GM12878 (cell line): ENCODE data around the gene ITSN1. TPM values are rescaled to one million over a fixed set of nuclear protein-coding genes. Genes with fewer than 3 reads are reported as not detected.

Experiments
- ATAC-seq: fragments of 200-7000 bp; cut with Tn5 transposase; 3 replicates; pipeline ENCODE4 v1.9.1; 2020; ENCODE audit warnings: mild to moderate bottlenecking, moderate library complexity
- BruUV-seq: library from RNA; stranded (reverse); fragments of 400-500 nt; replicated peaks from 2 replicates; lab custom pipeline; 2021; lab: Mats Ljungman, UMichigan
- CTCF ChIA-PET: fragments of 300-600 bp; sonication (Branson Sonifier 250); formaldehyde crosslinking; extraction: SDS; loops from one replicate; lab custom pipeline; 2021; ENCODE audit warnings: inconsistent platforms; lab: Yijun Ruan, JAX
- POLR2A ChIA-PET: fragments of 350-600 bp; formaldehyde crosslinking; extraction: SDS; loops from one replicate; lab custom pipeline; 2021; ENCODE audit warnings: inconsistent platforms; lab: Charles Lee
- RAD21 ChIA-PET: fragments of 300-600 bp; sonication (Branson Sonifier 250); formaldehyde crosslinking; loops from one replicate; lab custom pipeline; 2023; ENCODE audit warnings: antibody characterized with exemption; ENCODE audit not compliant: unreplicated experiment; lab: Charles Lee
- SMC1A ChIA-PET: fragments of 300-600 bp; sonication (Branson Sonifier 250); formaldehyde crosslinking; loops from one replicate; lab custom pipeline; 2023; ENCODE audit not compliant: unreplicated experiment, uncharacterized antibody; lab: Charles Lee
- DNase-seq: peaks from one replicate; pipeline ENCODE4 v3.0.0-alpha.2; 2011; ENCODE audit warnings: low read depth, low spot score
- FAIRE-seq: peaks from 3 replicates; lab custom pipeline; 2011; peaks lifted over from hg19 to GRCh38; lab: Jason Lieb, UNC
- H2AFZ ChIP-seq: 2 replicates; pipeline ENCODE4 v1.6.0; 2011; ENCODE audit warnings: low read depth, low read length, control low read depth; ENCODE audit not compliant: control insufficient read depth
- H3K27ac ChIP-seq: 2 replicates; pipeline ENCODE4 v1.5.1; 2011; ENCODE audit warnings: control low read depth; ENCODE audit not compliant: control insufficient read depth, insufficient read depth
- H3K27me3 ChIP-seq, 2 experiments: replicated peaks in 1 of 2; 2 replicates each; pipeline versions ENCODE4 v1.6.0 to v1.6.1; 2011; ENCODE audit warnings: low read length in 1 of 2; ENCODE audit not compliant: control insufficient read depth in 2 of 2, insufficient read depth in 2 of 2
- H3K36me3 ChIP-seq, 2 experiments: 2 replicates each; pipeline ENCODE4 v1.5.1; 2011; ENCODE audit warnings: low read length in 1 of 2; ENCODE audit not compliant: control insufficient read depth in 2 of 2, insufficient read depth in 2 of 2
- H3K4me1 ChIP-seq: 2 replicates; pipeline ENCODE4 v1.6.1; 2011; ENCODE audit warnings: mild to moderate bottlenecking, low read length, moderate library complexity, mixed read lengths; ENCODE audit not compliant: control insufficient read depth, insufficient read depth
- H3K4me2 ChIP-seq: 2 replicates; pipeline ENCODE4 v1.6.0; 2011; ENCODE audit warnings: control low read depth; ENCODE audit not compliant: control insufficient read depth, insufficient read depth
- H3K4me3 ChIP-seq: fragments of 200-600 bp; sonication (generic); 2 replicates; pipeline ENCODE4 v1.5.1; 2016
- H3K79me2 ChIP-seq: 2 replicates; pipeline ENCODE4 v1.6.0; 2011; ENCODE audit warnings: low read length; ENCODE audit not compliant: control insufficient read depth, insufficient read depth
- H3K9ac ChIP-seq: 2 replicates; pipeline ENCODE4 v1.8.0; 2011; ENCODE audit warnings: low read length, control low read depth, mixed read lengths; ENCODE audit not compliant: control insufficient read depth, insufficient read depth
- H3K9me3 ChIP-seq: replicated peaks from 3 replicates; pipeline ENCODE4 v1.5.1; 2011; ENCODE audit warnings: mild to moderate bottlenecking, low read length; ENCODE audit not compliant: control insufficient read depth, insufficient read depth
- H4K20me1 ChIP-seq: 2 replicates; pipeline ENCODE4 v1.6.0; 2011; ENCODE audit not compliant: control insufficient read depth, insufficient read depth
- ATF7 ChIP-seq: fragments of 450-650 bp; IDR thresholded peaks from 2 replicates; pipeline ENCODE4 v1.6.1; 2016; ENCODE audit warnings: low read depth, mild to moderate bottlenecking
- DPF2 ChIP-seq: fragments of 450-650 bp; IDR thresholded peaks from 2 replicates; pipeline ENCODE4 v1.6.1; 2017; ENCODE audit warnings: mild to moderate bottlenecking
- MXI1 ChIP-seq: fragments of 150-350 bp; IDR thresholded peaks from 2 replicates; pipeline ENCODE4 v1.6.1; 2011; ENCODE audit warnings: low read depth, mild to moderate bottlenecking, inconsistent platforms, low read length, improper control_type of control experiment
- MYB ChIP-seq: fragments of 150-350 bp; IDR thresholded peaks from 2 replicates; pipeline ENCODE4 v1.6.1; 2014; ENCODE audit warnings: mild to moderate bottlenecking, low read depth, low read length, borderline replicate concordance
- NR2C1 ChIP-seq: fragments of 450-650 bp; IDR thresholded peaks from 2 replicates; pipeline ENCODE4 v1.6.1; 2017; ENCODE audit warnings: antibody characterized with exemption, mild to moderate bottlenecking, moderate library complexity
- PAX8 ChIP-seq: fragments of 450-650 bp; IDR thresholded peaks from 2 replicates; pipeline ENCODE4 v1.6.1; 2017; ENCODE audit warnings: mild to moderate bottlenecking, moderate library complexity
- RB1 ChIP-seq: fragments of 450-650 bp; formaldehyde crosslinking; IDR thresholded peaks from 2 replicates; pipeline ENCODE4 v1.6.1; 2017; ENCODE audit warnings: mild to moderate bottlenecking, borderline replicate concordance
- SREBF1 ChIP-seq: IDR thresholded peaks from 2 replicates; pipeline ENCODE4 v1.6.1; 2012; ENCODE audit warnings: mild to moderate bottlenecking, low read length
- TARDBP ChIP-seq: IDR thresholded peaks from 2 replicates; pipeline ENCODE4 v1.6.1; 2016; ENCODE audit warnings: borderline replicate concordance
- TCF7 ChIP-seq: IDR thresholded peaks from 2 replicates; pipeline ENCODE4 v1.6.1; 2014; ENCODE audit warnings: antibody characterized with exemption, borderline replicate concordance
- ZNF217 ChIP-seq: fragments of 450-650 bp; IDR thresholded peaks from 2 replicates; pipeline ENCODE4 v1.6.1; 2017; ENCODE audit warnings: antibody characterized with exemption, mild to moderate bottlenecking
- ZNF274 ChIP-seq: IDR thresholded peaks from one replicate; pipeline ENCODE4 v1.8.0; 2011; ENCODE audit not compliant: insufficient read length, insufficient read depth
- WGBS: methylation state at CpG from one replicate; pipeline ENCODE4 v1.1.6; 2016; ENCODE audit warnings: low lambda C conversion rate; ENCODE audit not compliant: insufficient replicate concordance, insufficient coverage; ENCODE audit errors: missing lambda C conversion rate; 5-methylcytosine and 5-hydroxymethylcytosine counted together
- in situ Hi-C: fragments of 300-500 bp; cut with MboI; formaldehyde crosslinking; loops from 9 replicates; pipeline ENCODE4 v1.14.3; 2018; ENCODE audit warnings: mixed read lengths
- intact Hi-C: fragments of 100-400 bp; cut with micrococcal nuclease; formaldehyde crosslinking; loops from one replicate; pipeline ENCODE4 v1.14.2; 2022; ENCODE audit not compliant: unreplicated experiment
- polyA plus RNA-seq, 11 experiments: library from polyadenylated mRNA; depleted of rRNA in 4 of 11; unstranded in 6 of 11; stranded (reverse) in 5 of 11; fragments of >200 nt; fragmentation: Nextera tagmentation in 4 of 11; fragmentation: Illumina TruSeq in 1 of 11; extraction: Ambion mirVana in 4 of 11; extraction: Trizol in 1 of 11; gene quantifications; 1 replicate in 1 of 11; 2 replicates in 10 of 11; pipeline versions ENCODE4 v1.2.1 to v1.2.3, GENCODE V29; 2011 to 2016; ENCODE audit warnings: inconsistent platforms in 2 of 11, missing spikeins in 2 of 11, low read depth in 1 of 11
- total RNA-seq, 4 experiments: library from RNA; depleted of rRNA in 3 of 4; stranded (reverse); fragments of >200 nt in 3 of 4; fragmentation: Illumina TruSeq in 1 of 4; extraction: Trizol in 1 of 4; gene quantifications; 2 replicates each; pipeline versions ENCODE4 v1.2.1 to v1.2.3, GENCODE V29; 2013 to 2021
- TF ChIP-seq, protein P1 (sequence below): IDR thresholded peaks from 2 replicates; pipeline ENCODE4 v1.6.1; 2011; ENCODE audit warnings: borderline replicate concordance, low read depth, mild to moderate bottlenecking, moderate library complexity, low read length; ENCODE audit not compliant: insufficient read depth, poor library complexity, severe bottlenecking
- TF ChIP-seq, protein P2 (sequence below): IDR thresholded peaks from 2 replicates; pipeline ENCODE4 v1.6.1; 2012; ENCODE audit warnings: low read depth, low read length, improper control_type of control experiment
- TF ChIP-seq, protein P3 (sequence below): fragments of 450-650 bp; formaldehyde crosslinking; IDR thresholded peaks from 2 replicates; pipeline ENCODE4 v1.5.0; 2022; ENCODE audit warnings: mild to moderate bottlenecking, missing genetic modification characterization
- TF ChIP-seq, protein P4 (sequence below): fragments of 150-350 bp; IDR thresholded peaks from 2 replicates; pipeline ENCODE4 v1.6.1; 2014; ENCODE audit warnings: mild to moderate bottlenecking, low read depth, low read length

The ITSN1 gene
- total and polyA plus RNA-seq, 10 of the 15 experiments (the other 5 are each of a cell fraction or from before 2014, with no cell fraction given) = 0.89 to 10.6 (median 4.8) TPM

DNA sequence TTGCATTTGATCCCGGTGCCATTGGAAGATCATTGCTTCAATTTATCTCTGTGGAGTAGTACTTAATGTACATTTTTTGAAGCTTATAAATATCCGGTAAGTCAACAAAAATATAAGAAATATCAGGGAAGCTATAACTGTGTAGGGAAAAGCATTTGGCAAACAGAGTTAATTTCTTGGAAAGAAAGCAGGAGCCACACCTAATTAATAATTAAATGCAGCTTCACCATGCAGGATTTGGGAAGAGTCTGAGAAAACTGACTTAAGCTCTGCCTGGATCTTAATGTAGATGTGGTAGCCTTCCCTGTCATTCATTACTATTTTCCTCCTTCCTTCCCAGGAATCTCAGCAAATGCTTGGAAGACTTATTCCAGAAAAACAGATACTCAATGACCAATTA lies 138.8 kb downstream of the ITSN1 start (continued):
- TF ChIP-seq NR2C1 (no peak), TCF7 (no peak), SREBF1 (no peak)
- TF ChIP-seq, protein P1, sequence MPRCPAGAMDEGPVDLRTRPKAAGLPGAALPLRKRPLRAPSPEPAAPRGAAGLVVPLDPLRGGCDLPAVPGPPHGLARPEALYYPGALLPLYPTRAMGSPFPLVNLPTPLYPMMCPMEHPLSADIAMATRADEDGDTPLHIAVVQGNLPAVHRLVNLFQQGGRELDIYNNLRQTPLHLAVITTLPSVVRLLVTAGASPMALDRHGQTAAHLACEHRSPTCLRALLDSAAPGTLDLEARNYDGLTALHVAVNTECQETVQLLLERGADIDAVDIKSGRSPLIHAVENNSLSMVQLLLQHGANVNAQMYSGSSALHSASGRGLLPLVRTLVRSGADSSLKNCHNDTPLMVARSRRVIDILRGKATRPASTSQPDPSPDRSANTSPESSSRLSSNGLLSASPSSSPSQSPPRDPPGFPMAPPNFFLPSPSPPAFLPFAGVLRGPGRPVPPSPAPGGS = no peak

- ChIA-PET POLR2A (no interaction called here), SMC1A (no interaction called here), CTCF (no interaction called here), RAD21 (no interaction called here)
- DNase-seq = no peak
- no peaks in the 10 kb centered on the region for H3K4me1 ChIP-seq
- no peak overlapping the region for H3K27ac ChIP-seq
- no peaks in the 10 kb centered on the region for H3K36me3 ChIP-seq
- no peak overlapping the region for H3K4me2 ChIP-seq
- H3K27me3 ChIP-seq = no peaks in the 10 kb centered on the region
- FAIRE-seq = no peak
- WGBS = 65% methylated on average over 2 of the region's 2 CpGs
- H4K20me1 ChIP-seq = no peaks in the 10 kb centered on the region
- intact Hi-C loops = no loop called here
- no peak overlapping the region for H3K4me3 ChIP-seq
- in situ Hi-C loops = no loop called here
- H3K79me2 ChIP-seq = no peaks in the 10 kb centered on the region
- no peak for ATAC-seq
- TF ChIP-seq TARDBP (no peak), ZNF217 (no peak), RB1 (no peak), ATF7 (no peak), MYB (no peak), PAX8 (no peak), ZNF274 (no peak), DPF2 (no peak), MXI1 (no peak)
- TF ChIP-seq, protein P2, sequence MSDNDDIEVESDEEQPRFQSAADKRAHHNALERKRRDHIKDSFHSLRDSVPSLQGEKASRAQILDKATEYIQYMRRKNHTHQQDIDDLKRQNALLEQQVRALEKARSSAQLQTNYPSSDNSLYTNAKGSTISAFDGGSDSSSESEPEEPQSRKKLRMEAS = no peak
- TF ChIP-seq, protein P3, sequence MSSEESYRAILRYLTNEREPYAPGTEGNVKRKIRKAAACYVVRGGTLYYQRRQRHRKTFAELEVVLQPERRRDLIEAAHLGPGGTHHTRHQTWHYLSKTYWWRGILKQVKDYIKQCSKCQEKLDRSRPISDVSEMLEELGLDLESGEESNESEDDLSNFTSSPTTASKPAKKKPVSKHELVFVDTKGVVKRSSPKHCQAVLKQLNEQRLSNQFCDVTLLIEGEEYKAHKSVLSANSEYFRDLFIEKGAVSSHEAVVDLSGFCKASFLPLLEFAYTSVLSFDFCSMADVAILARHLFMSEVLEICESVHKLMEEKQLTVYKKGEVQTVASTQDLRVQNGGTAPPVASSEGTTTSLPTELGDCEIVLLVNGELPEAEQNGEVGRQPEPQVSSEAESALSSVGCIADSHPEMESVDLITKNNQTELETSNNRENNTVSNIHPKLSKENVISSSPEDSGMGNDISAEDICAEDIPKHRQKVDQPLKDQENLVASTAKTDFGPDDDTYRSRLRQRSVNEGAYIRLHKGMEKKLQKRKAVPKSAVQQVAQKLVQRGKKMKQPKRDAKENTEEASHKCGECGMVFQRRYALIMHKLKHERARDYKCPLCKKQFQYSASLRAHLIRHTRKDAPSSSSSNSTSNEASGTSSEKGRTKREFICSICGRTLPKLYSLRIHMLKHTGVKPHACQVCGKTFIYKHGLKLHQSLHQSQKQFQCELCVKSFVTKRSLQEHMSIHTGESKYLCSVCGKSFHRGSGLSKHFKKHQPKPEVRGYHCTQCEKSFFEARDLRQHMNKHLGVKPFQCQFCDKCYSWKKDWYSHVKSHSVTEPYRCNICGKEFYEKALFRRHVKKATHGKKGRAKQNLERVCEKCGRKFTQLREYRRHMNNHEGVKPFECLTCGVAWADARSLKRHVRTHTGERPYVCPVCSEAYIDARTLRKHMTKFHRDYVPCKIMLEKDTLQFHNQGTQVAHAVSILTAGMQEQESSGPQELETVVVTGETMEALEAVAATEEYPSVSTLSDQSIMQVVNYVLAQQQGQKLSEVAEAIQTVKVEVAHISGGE (CRISPR knock-in tag) = no peak
- TF ChIP-seq, protein P4, sequence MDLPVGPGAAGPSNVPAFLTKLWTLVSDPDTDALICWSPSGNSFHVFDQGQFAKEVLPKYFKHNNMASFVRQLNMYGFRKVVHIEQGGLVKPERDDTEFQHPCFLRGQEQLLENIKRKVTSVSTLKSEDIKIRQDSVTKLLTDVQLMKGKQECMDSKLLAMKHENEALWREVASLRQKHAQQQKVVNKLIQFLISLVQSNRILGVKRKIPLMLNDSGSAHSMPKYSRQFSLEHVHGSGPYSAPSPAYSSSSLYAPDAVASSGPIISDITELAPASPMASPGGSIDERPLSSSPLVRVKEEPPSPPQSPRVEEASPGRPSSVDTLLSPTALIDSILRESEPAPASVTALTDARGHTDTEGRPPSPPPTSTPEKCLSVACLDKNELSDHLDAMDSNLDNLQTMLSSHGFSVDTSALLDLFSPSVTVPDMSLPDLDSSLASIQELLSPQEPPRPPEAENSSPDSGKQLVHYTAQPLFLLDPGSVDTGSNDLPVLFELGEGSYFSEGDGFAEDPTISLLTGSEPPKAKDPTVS = no peak
- BruUV-seq = no TSS peak
- H3K9ac ChIP-seq = no peak overlapping the region
- H3K9me3 ChIP-seq = no peaks in the 10 kb centered on the region; the same call in 2 of the 3 replicates
- H2AFZ ChIP-seq = no peak overlapping the region
Measured at GRCh38 chr21:33783187-33783979, 141.1 kb downstream of the ITSN1 start.
